Body of pancreas (tissue), 4 donors: Measurements from ENCODE around the gene ARV1.

Experiments used
- POLR2A ChIP-seq, 3 donors: fragments of 450-650 bp; IDR thresholded peaks; one replicate each; pipeline ENCODE4 v1.6.1; 2016; ENCODE audit warnings: antibody characterized with exemption in 3 of 3, mild to moderate bottlenecking in 2 of 3
- TF ChIP-seq, protein P1 (sequence below), 7 experiments: fragments of 450-650 bp in 4 of 7; fragments of 200-600 bp in 3 of 7; sonication (generic) in 3 of 7; IDR thresholded peaks; one replicate each; pipeline ENCODE4 v1.5.1; 2016 to 2019; ENCODE audit warnings: antibody characterized with exemption in 7 of 7

DNA sequence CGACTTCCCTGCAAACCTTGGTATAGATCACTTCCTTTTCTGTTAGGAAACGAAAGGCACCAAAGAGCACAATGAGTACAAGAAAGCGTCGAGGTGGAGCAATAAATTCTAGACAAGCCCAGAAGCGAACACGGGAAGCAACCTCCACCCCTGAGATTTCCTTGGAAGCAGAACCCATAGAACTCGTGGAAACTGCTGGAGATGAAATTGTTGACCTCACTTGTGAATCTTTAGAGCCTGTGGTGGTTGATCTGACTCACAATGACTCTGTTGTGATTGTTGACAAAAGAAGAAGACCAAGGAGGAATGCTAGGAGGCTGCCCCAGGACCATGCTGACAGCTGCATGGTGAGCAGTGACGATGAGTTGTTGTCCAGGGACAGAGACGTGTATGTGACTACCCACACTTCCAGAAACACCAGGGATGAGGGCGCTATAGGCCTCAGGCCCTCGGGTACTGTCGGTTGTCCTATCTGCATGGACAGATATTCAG, 42.7 kb downstream of the ARV1 start:
- TF ChIP-seq POLR2A (IDR thresholded peaks at IDR 0.05): no peak
- TF ChIP-seq, protein P1, sequence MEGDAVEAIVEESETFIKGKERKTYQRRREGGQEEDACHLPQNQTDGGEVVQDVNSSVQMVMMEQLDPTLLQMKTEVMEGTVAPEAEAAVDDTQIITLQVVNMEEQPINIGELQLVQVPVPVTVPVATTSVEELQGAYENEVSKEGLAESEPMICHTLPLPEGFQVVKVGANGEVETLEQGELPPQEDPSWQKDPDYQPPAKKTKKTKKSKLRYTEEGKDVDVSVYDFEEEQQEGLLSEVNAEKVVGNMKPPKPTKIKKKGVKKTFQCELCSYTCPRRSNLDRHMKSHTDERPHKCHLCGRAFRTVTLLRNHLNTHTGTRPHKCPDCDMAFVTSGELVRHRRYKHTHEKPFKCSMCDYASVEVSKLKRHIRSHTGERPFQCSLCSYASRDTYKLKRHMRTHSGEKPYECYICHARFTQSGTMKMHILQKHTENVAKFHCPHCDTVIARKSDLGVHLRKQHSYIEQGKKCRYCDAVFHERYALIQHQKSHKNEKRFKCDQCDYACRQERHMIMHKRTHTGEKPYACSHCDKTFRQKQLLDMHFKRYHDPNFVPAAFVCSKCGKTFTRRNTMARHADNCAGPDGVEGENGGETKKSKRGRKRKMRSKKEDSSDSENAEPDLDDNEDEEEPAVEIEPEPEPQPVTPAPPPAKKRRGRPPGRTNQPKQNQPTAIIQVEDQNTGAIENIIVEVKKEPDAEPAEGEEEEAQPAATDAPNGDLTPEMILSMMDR (IDR thresholded peaks at IDR 0.05): no peak
